ENCODE results near the gene RBM25. TPM values are rescaled to one million over a fixed set of nuclear protein-coding genes. Genes with fewer than 3 reads are reported as not detected.
"Not testable (repeated sequence)": the region's sequence is repeated elsewhere in the genome, so short reads cannot be mapped to it uniquely, and the experiment has no call there.

The RBM25 gene
- total RNA-seq, 4 donors from 2014 or later, result 38.0 to 134 (median 58.1) TPM

GRCh38 chr14:73026243-73026844 lies 32.0 kb upstream of the RBM25 start:
- no peaks in the 10 kb centered on the region for H3K9me3 ChIP-seq
- no peak for DNase-seq (ENCODE audit: low spot score in 2 of 2)
- no peaks in the 10 kb centered on the region for H3K27me3 ChIP-seq
- peaks cover 39% of the 10 kb centered on the region for H3K4me1 ChIP-seq
- peak overlapping the region; percentile 91 for H3K4me3 ChIP-seq
- peak overlapping the region; percentile 91 for H3K27ac ChIP-seq
- TF ChIP-seq CTCF (IDR thresholded peaks at IDR 0.05) (no peak), EP300 (IDR thresholded peaks at IDR 0.05) (no peak), POLR2A (IDR thresholded peaks at IDR 0.05) (no peak), POLR2AphosphoS5 (IDR thresholded peaks at IDR 0.05) (no peak)
- H3K36me3 ChIP-seq, result peaks cover 10% of the 10 kb centered on the region
- WGBS, result 2% methylated on average over 13 of the region's 21 CpGs

- H3K36me3 ChIP-seq, result peaks cover 10% of the 10 kb centered on the region
- peak; percentile 98 for DNase-seq (ENCODE audit: low spot score in 2 of 2)
- H3K27ac ChIP-seq, result peak within 1 kb of the TSS; percentile 91
- peak within 1 kb of the TSS; percentile 91 for H3K4me3 ChIP-seq
- peaks cover 39% of the 10 kb centered on the region for H3K4me1 ChIP-seq
- no peaks in the 10 kb centered on the region for H3K27me3 ChIP-seq
- 2% methylated on average over 17 of the region's 42 CpGs for WGBS
- no peaks in the 10 kb centered on the region for H3K9me3 ChIP-seq
- TF ChIP-seq EP300 (IDR thresholded peaks at IDR 0.05), result no peak
- peak in 1 of 2 donors; percentile 73 for TF ChIP-seq POLR2A (IDR thresholded peaks at IDR 0.05)
- TF ChIP-seq POLR2AphosphoS5 (IDR thresholded peaks at IDR 0.05), result peak in 2 of 3 donors; percentile 56 to 68
Observed at GRCh38 chr14:73026845-73027542, 31.3 kb upstream of the RBM25 start, which contains the start of gene ZFYVE1. ZFYVE1 (minus strand) TSS chr14:73027106; CDS start chr14:73024508, 2,598 bp downstream.

GRCh38 chr14:73027546-73027945 lies 30.8 kb upstream of the RBM25 start:
- Histone ChIP-seq H3K9me3 (no peaks in the 10 kb centered on the region), H3K4me1 (peaks cover 33% of the 10 kb centered on the region), H3K27me3 (no peaks in the 10 kb centered on the region), H3K36me3 (peaks cover 10% of the 10 kb centered on the region), H3K27ac (peak overlapping the region; percentile 17), H3K4me3 (peak overlapping the region; percentile 91)
- WGBS, result 36% methylated on average over 3 of the region's 3 CpGs
- DNase-seq (ENCODE audit: low spot score in 2 of 2), result no peak
- TF ChIP-seq POLR2A (IDR thresholded peaks at IDR 0.05) (no peak), POLR2AphosphoS5 (IDR thresholded peaks at IDR 0.05) (no peak), CTCF (IDR thresholded peaks at IDR 0.05) (no peak), EP300 (IDR thresholded peaks at IDR 0.05) (no peak)

- H3K4me1 ChIP-seq, result peaks cover 31% of the 10 kb centered on the region
Observed at GRCh38 chr14:73027984-73028383, 30.4 kb upstream of the RBM25 start.

GRCh38 chr14:73036706-73037450 lies 21.5 kb upstream of the RBM25 start:
- not testable (repeated sequence) for H3K4me3 ChIP-seq; H3K27ac ChIP-seq; DNase-seq (ENCODE audit: low spot score in 2 of 2); H3K9me3 ChIP-seq; H3K4me1 ChIP-seq; H3K27me3 ChIP-seq; H3K36me3 ChIP-seq
- WGBS, result 79% methylated on average over 9 of the region's 9 CpGs

More at GRCh38 chr14:73027984-73028383, 30.4 kb upstream of the RBM25 start:
- TF ChIP-seq CTCF (IDR thresholded peaks at IDR 0.05) (no peak), POLR2AphosphoS5 (IDR thresholded peaks at IDR 0.05) (no peak), POLR2A (IDR thresholded peaks at IDR 0.05) (no peak), EP300 (IDR thresholded peaks at IDR 0.05) (no peak)
- Histone ChIP-seq H3K27me3 (no peaks in the 10 kb centered on the region), H3K36me3 (peaks cover 10% of the 10 kb centered on the region), H3K9me3 (no peaks in the 10 kb centered on the region), H3K27ac (no peak overlapping the region), H3K4me3 (no peak overlapping the region)
- no peak for DNase-seq (ENCODE audit: low spot score in 2 of 2)

GRCh38 chr14:73047808-73048207 lies 10.5 kb upstream of the RBM25 start:
- WGBS, result 78% methylated on average over 1 of the region's 1 CpG
- no peaks in the 10 kb centered on the region for H3K36me3 ChIP-seq
- H3K9me3 ChIP-seq, result no peaks in the 10 kb centered on the region
- H3K27me3 ChIP-seq, result no peaks in the 10 kb centered on the region
- TF ChIP-seq EP300 (IDR thresholded peaks at IDR 0.05) (no peak), POLR2AphosphoS5 (IDR thresholded peaks at IDR 0.05) (no peak), POLR2A (IDR thresholded peaks at IDR 0.05) (no peak), CTCF (IDR thresholded peaks at IDR 0.05) (no peak)
- no peak overlapping the region for H3K4me3 ChIP-seq
- DNase-seq (ENCODE audit: low spot score in 2 of 2), result no peak
- H3K4me1 ChIP-seq, result no peaks in the 10 kb centered on the region
- H3K27ac ChIP-seq, result no peak overlapping the region

Measured in suprapubic skin (tissue), 4 donors.